ENCODE data around the gene LETMD1. TPM values are rescaled to one million over a fixed set of nuclear protein-coding genes. Genes with fewer than 3 reads are reported as not detected.

The LETMD1 gene
- total and polyA plus RNA-seq, 9 of the 15 experiments (the other 6 are each of a cell fraction or from before 2014, with no cell fraction given): 58.7 to 163 (median 75.4) TPM

- TF ChIP-seq ZMIZ1 (IDR thresholded peaks at IDR 0.05; ENCODE audit: low read depth in 2 of 2, low read length in 2 of 2) (peak in 1 of 2 experiments; percentile 44; a peak in 1 of 4 replicates), BRD9 (IDR thresholded peaks at IDR 0.05; ENCODE audit: low read depth, partially characterized antibody) (peak; percentile 61), HMBOX1 (IDR thresholded peaks at IDR 0.05) (peak; percentile 38; the same call in 1 of the 2 replicates), TBL1XR1 (IDR thresholded peaks at IDR 0.05; ENCODE audit: low read length in 2 of 2) (peak in 1 of 2 experiments; percentile 39; a peak in 1 of 4 replicates), ZNF586 (CRISPR knock-in tag; conservative IDR thresholded peaks at IDR 0.05) (no peak), SREBF2 (CRISPR knock-in tag; IDR thresholded peaks at IDR 0.05) (no peak), XRCC3 (IDR thresholded peaks at IDR 0.05) (no peak), HSF4 (CRISPR knock-in tag; IDR thresholded peaks at IDR 0.05; ENCODE audit: borderline replicate concordance) (no peak), GABPA (tag; conservative IDR thresholded peaks at IDR 0.05; ENCODE audit: low read depth) (no peak), EGR1 (conservative IDR thresholded peaks at IDR 0.05) (no peak), NR2C2 (CRISPR knock-in tag; IDR thresholded peaks at IDR 0.05) (no peak), NR2C2 (tag; IDR thresholded peaks at IDR 0.05) (peak; percentile 81), BRCA1 (IDR thresholded peaks at IDR 0.05) (no peak), BRCA1 (CRISPR knock-in tag; IDR thresholded peaks at IDR 0.05) (no peak), POLR2G (IDR thresholded peaks at IDR 0.05; ENCODE audit: low read depth, low read length) (no peak), HCFC1 (IDR thresholded peaks at IDR 0.05; ENCODE audit: low read depth, low read length) (0 out of 2 replicates have a peak, but pooled peaks have one; percentile 10), TBP (optimal IDR thresholded peaks at IDR 0.05; ENCODE audit: low read depth, low read length) (peak; percentile 78)
These were observed 19.9 kb upstream of the LETMD1 start (continued) for GRCh38 chr12:51028126-51028812.

All from K562 (cell line).